Measurements from ENCODE around the gene RASGRP2.
A peak's percentile ranks its signal among the peaks of the same experiment; 100 is the strongest.

Gene RASGRP2

DNA sequence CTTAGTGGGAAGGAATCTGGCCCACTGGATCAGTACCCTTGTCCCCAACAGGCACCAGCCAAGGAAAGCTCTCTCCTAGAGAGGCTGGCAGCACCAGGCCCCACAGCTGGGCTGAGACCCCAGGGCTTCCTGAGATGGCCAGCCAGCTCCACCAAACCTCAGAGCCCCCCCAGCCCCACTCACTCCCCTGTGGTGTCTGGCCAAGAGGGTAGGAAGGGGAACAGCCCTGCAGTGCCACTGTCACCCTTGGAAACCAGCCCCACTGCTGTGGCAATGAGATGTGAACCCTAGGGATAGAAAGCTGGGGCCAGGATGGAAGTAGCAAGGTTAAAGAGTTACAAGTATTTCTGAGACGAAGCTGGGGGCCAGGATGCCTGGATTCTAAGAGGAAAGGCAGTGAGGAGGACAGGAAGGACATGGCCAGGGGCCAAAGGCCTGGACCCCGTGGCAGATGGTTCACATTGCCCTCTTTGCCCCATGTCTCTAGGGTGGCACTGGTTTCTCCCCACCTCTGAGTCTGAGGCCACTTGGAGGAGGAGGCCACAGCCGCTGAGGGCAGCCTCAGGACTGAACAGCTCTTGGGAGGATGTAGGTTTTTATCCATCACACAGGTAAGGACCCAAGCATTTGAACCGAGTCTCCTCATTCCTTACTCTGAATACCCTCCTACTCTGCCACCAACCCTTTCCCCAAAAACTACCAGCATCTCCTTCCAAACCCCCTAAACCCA is 49.8 kb downstream of the RASGRP2 start:
- ATAC-seq, result no peak

DNA sequence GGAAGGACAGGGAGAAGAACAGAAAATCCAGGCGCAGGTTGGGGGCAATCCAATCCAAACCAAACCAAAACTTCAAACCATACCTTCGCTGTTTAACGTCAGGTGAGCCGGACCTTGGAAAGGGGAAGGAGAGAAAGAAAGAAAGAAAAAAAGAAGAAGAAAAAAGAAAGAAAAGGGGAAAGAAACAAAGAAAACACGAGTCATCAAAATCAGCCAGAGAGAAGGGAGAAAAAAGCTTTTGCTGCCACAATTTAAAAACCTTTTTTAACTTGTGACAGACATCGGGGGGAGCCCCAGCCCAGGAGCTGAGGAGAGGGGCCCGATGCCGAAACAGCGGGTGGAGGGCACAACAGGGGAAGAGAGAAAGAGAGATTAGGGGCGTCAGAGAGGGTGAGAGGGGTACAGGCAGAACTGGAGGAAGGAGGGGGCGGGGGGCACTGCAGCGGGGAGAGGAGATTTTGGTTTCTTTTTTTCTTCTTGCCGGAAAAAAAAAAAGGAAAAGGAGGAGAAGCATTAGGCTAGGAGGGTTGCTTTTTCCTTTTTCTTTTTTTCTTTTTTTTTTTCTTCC is 51.1 kb downstream of the RASGRP2 start:
- no peak for ATAC-seq

GRCh38 chr11:64691543-64691942 is 52.4 kb downstream of the RASGRP2 start:
- no peak for ATAC-seq

GRCh38 chr11:64690235-64690634 is 53.7 kb downstream of the RASGRP2 start:
- no peak for ATAC-seq

- ATAC-seq, result peak; percentile 96
Observed at GRCh38 chr11:64688534-64688982, 55.4 kb downstream of the RASGRP2 start.

- ATAC-seq, result no peak
Observed at GRCh38 chr11:64687643-64688533, 56.1 kb downstream of the RASGRP2 start.

- no peak for ATAC-seq
Observed at GRCh38 chr11:64687204-64687603, 56.7 kb downstream of the RASGRP2 start.

DNA sequence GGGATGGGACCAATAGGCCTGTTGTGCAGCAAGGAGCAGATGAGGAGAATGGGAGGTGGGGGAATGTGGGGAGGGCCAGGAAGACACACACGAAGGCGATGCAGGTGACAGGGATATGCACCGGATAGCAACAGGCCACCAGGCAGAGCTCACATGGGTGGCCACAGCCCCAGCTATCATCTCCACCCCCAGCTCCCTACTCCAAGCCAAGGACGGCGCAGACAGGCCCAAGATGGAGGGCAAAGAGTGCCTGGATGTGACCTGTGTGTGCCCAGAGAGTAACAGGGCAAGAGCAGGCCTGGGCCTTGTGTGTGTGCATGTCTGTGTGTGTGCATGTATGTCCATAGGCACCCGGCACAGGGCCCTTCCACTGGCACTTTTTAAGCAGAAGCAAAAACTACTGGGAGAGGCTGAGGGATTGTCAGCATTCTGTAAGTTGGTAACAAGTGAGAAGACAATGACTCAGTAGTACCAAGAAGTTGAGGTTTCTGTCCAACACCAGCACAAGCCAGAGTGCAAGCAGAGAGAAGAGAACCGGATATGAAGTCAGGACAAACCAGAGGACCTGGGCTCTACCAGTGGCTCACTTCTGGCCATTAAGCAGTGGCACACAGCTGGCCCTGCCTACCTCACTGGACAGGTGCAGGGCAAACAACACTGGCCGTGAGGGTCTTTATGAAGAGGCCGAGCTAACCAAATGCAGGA is 57.3 kb downstream of the RASGRP2 start:
- ATAC-seq, result no peak

- ATAC-seq, result no peak
Observed at GRCh38 chr11:64685536-64685935, 58.4 kb downstream of the RASGRP2 start.

GRCh38 chr11:64684357-64684756 is 59.6 kb downstream of the RASGRP2 start:
- no peak for ATAC-seq

- no peak for ATAC-seq
Observed at GRCh38 chr11:64681171-64681570, 62.8 kb downstream of the RASGRP2 start.

DNA sequence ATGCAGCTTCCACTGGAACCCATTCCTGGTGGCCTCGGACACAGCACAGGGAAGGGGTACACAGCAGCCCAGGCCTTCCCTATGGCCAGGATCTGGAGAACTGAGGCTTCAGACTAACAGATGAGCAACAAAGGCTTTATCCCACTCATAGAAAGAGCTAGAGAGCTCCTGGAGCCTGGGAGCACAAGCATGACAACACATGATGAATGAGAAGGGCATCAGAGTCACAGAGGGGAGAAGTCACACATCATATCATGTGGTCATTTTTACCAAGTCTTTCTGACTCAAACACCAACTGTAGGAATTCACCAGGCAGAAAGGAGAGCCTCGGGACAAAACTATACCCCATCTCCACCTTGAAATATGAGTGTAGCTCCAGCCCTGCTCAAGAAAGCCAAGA is 64.1 kb downstream of the RASGRP2 start:
- ATAC-seq, result no peak

DNA sequence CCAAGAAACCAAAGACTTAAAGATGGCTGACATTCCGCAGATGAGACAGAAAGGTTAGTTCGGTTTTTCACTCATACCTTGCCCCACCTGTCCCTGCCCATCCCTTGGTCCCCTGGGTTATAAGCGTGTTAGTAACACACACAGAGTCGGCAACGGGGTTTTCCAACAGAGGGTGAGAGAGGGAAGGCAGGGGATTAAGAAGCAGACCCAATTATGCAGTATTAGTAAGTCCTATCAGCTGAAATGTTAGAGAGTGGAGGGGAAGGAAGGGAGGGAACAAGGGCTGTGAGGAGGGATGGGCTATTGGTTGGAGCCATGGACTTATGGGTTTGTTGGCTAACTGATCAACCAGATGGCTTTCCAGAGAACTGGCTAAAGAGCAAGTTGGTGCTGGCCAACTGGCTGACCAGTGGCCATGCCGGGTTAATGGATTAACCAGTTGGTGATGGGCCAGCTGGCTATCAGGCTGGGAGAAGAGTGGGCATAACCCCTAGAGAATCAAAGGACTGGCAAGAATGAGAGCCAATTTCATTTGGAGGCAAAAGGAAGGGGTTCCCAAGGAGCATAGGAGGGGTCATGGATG is 66.4 kb downstream of the RASGRP2 start:
- peak in 1 of 2 donors; percentile 20 for ATAC-seq

Measured in activated CD4-positive, CD25-positive, alpha-beta regulatory T cell treated with anti-CD3 and anti-CD28 coated beads, Interleukin-2, amount 50 U/mL, for 24 hours (primary cell).